IMR-90 (cell line): ENCODE data around the gene ARFGEF3. TPM values are rescaled to one million over a fixed set of nuclear protein-coding genes. Genes with fewer than 3 reads are reported as not detected.

Experiments
- ATAC-seq: fragments of 200-7000 bp; cut with Tn5 transposase; 2 replicates; pipeline ENCODE4 v1.9.1; 2020; ENCODE audit warnings: low read depth, mild to moderate bottlenecking, moderate library complexity
- BruUV-seq: library from RNA; stranded (reverse); fragments of 400-500 nt; replicated peaks from 2 replicates; lab custom pipeline; 2021; lab: Mats Ljungman, UMichigan
- CTCF ChIA-PET: fragments of 300-600 bp; formaldehyde crosslinking; extraction: SDS; loops from one replicate; lab custom pipeline; 2021; ENCODE audit warnings: antibody characterized with exemption; lab: Yijun Ruan, JAX
- POLR2A ChIA-PET: fragments of 300-600 bp; sonication (Branson Sonifier 250); formaldehyde crosslinking; loops from one replicate; lab custom pipeline; 2022; ENCODE audit warnings: antibody characterized with exemption; ENCODE audit not compliant: unreplicated experiment; lab: Charles Lee
- DNase-seq: peaks from one replicate; pipeline ENCODE4 v3.0.0; 2013
- H2AFZ ChIP-seq: replicated peaks from 2 replicates; pipeline ENCODE3; 2013; ENCODE audit warnings: low read length, mild to moderate bottlenecking; ENCODE audit not compliant: poor library complexity
- H2AK5ac ChIP-seq: 2 replicates; pipeline ENCODE4 v1.6.1; 2013; ENCODE audit warnings: low read depth, low read length, inconsistent platforms
- H2AK9ac ChIP-seq: replicated peaks from 2 replicates; pipeline ENCODE3; 2013; ENCODE audit warnings: mild to moderate bottlenecking, low read depth, low read length, moderate library complexity; ENCODE audit not compliant: poor library complexity
- H2BK120ac ChIP-seq: 2 replicates; pipeline ENCODE4 v1.6.1; 2013; ENCODE audit warnings: low read depth, low read length, inconsistent platforms
- H2BK15ac ChIP-seq: 3 replicates; pipeline ENCODE4 v1.6.1; 2013; ENCODE audit warnings: low read depth, low read length, inconsistent platforms
- H2BK20ac ChIP-seq: 2 replicates; pipeline ENCODE4 v1.6.1; 2013; ENCODE audit warnings: low read depth, mild to moderate bottlenecking, inconsistent platforms, low read length, moderate library complexity
- H2BK5ac ChIP-seq: 2 replicates; pipeline ENCODE4 v1.6.1; 2013; ENCODE audit warnings: mild to moderate bottlenecking, low read depth, low read length, inconsistent platforms; ENCODE audit not compliant: poor library complexity, severe bottlenecking
- H3K14ac ChIP-seq: replicated peaks from 2 replicates; pipeline ENCODE4 v1.6.1; 2013; ENCODE audit warnings: low read depth, low read length, inconsistent platforms
- H3K18ac ChIP-seq: 2 replicates; pipeline ENCODE4 v1.6.1; 2013; ENCODE audit warnings: low read depth, low read length, control low read depth
- H3K23ac ChIP-seq: 2 replicates; pipeline ENCODE4 v1.6.1; 2013; ENCODE audit warnings: low read depth, low read length, inconsistent platforms
- H3K27ac ChIP-seq: 2 replicates; pipeline ENCODE4 v1.5.1; 2013; ENCODE audit warnings: mild to moderate bottlenecking, control low read depth, low read length; ENCODE audit not compliant: insufficient read depth
- H3K27me3 ChIP-seq: 2 replicates; pipeline ENCODE4 v1.6.1; 2013; ENCODE audit warnings: low read length; ENCODE audit not compliant: control insufficient read depth, insufficient read depth
- H3K36me3 ChIP-seq: 2 replicates; pipeline ENCODE4 v1.6.1; 2013; ENCODE audit warnings: low read length, mixed read lengths; ENCODE audit not compliant: control insufficient read depth, insufficient read depth
- H3K4ac ChIP-seq: 2 replicates; pipeline ENCODE4 v1.6.1; 2013; ENCODE audit warnings: low read depth, low read length, inconsistent platforms
- H3K4me1 ChIP-seq: 2 replicates; pipeline ENCODE4 v1.6.1; 2013; ENCODE audit warnings: low read length, mixed read lengths; ENCODE audit not compliant: control insufficient read depth, insufficient read depth
- H3K4me2 ChIP-seq: 2 replicates; pipeline ENCODE4 v1.6.1; 2013; ENCODE audit warnings: low read depth, mild to moderate bottlenecking, control low read depth, low read length, moderate library complexity
- H3K4me3 ChIP-seq: 2 replicates; pipeline ENCODE4 v1.5.1; 2013; ENCODE audit warnings: low read depth, mild to moderate bottlenecking, control low read depth, low read length, moderate library complexity; ENCODE audit not compliant: insufficient read depth
- H3K56ac ChIP-seq: 2 replicates; pipeline ENCODE4 v1.6.1; 2013; ENCODE audit warnings: low read length, inconsistent platforms; ENCODE audit not compliant: insufficient read depth; ENCODE audit errors: extremely low read depth
- H3K79me1 ChIP-seq, 2 experiments: 2 replicates each; pipeline ENCODE4 v1.6.1; 2013; ENCODE audit warnings: low read length in 2 of 2, inconsistent platforms in 1 of 2, low read depth in 1 of 2
- H3K9ac ChIP-seq: 2 replicates; pipeline ENCODE4 v1.6.1; 2013; ENCODE audit warnings: low read depth, low read length, control low read depth
- H3K9me1 ChIP-seq: 2 replicates; pipeline ENCODE4 v1.6.1; 2013; ENCODE audit warnings: low read length, inconsistent platforms; ENCODE audit not compliant: insufficient read depth
- H3K9me3 ChIP-seq: 2 replicates; pipeline ENCODE4 v1.6.1; 2013; ENCODE audit warnings: low read length; ENCODE audit not compliant: control insufficient read depth, insufficient read depth
- H4K20me1 ChIP-seq: 2 replicates; pipeline ENCODE4 v1.6.1; 2013; ENCODE audit warnings: low read length, inconsistent platforms; ENCODE audit not compliant: insufficient read depth
- H4K5ac ChIP-seq: 2 replicates; pipeline ENCODE4 v1.6.1; 2013; ENCODE audit warnings: mild to moderate bottlenecking, low read depth, low read length, control low read depth
- H4K8ac ChIP-seq, 2 experiments: 2 replicates each; pipeline ENCODE4 v1.6.1; 2013; ENCODE audit warnings: low read depth in 2 of 2, low read length in 2 of 2, control low read depth in 1 of 2, inconsistent platforms in 1 of 2
- H4K91ac ChIP-seq: 2 replicates; pipeline ENCODE4 v1.6.1; 2013; ENCODE audit warnings: low read depth, low read length, inconsistent platforms; ENCODE audit not compliant: insufficient read depth
- CEBPB ChIP-seq: IDR thresholded peaks from 2 replicates; pipeline ENCODE4 v1.6.1; 2012; ENCODE audit warnings: low read depth, low read length, improper control_type of control experiment
- FOS ChIP-seq: fragments of 150-350 bp; IDR thresholded peaks from 2 replicates; pipeline ENCODE4 v1.6.1; 2016; ENCODE audit warnings: low read depth, low read length
- NFE2L2 ChIP-seq: fragments of 150-350 bp; IDR thresholded peaks from 2 replicates; pipeline ENCODE4 v1.6.1; 2016; ENCODE audit warnings: low read depth, mild to moderate bottlenecking, low read length
- POLR2A ChIP-seq: IDR thresholded peaks from 2 replicates; pipeline ENCODE4 v1.6.1; 2012; ENCODE audit warnings: mild to moderate bottlenecking, low read depth, low read length
- RAD21 ChIP-seq: IDR thresholded peaks from 2 replicates; pipeline ENCODE4 v1.6.1; 2012; ENCODE audit warnings: low read length, improper control_type of control experiment
- WGBS, 2 experiments: methylation state at CpG; one replicate each; pipeline versions ENCODE4 v1.1.5 to v1.1.7; 2013; ENCODE audit warnings: missing lambda C conversion rate in 2 of 2; ENCODE audit not compliant: insufficient read length in 1 of 2; ENCODE audit errors: extremely low coverage in 2 of 2; 5-methylcytosine and 5-hydroxymethylcytosine counted together
- dilution Hi-C: fragments of 300-500 bp; cut with HindIII; formaldehyde crosslinking; loops from one replicate; pipeline ENCODE4 v1.14.3; 2018; ENCODE audit warnings: low sequenced_read_pairs; ENCODE audit not compliant: unreplicated experiment
- in situ Hi-C: fragments of 300-500 bp; cut with MboI; formaldehyde crosslinking; loops from 3 replicates; pipeline ENCODE4 v1.14.3; 2019; ENCODE audit warnings: low sequenced_read_pairs, inconsistent platforms, mixed read lengths
- intact Hi-C: fragments of 100-400 bp; cut with micrococcal nuclease; formaldehyde crosslinking; loops from 2 replicates; pipeline ENCODE4 v1.10.0; 2022
- polyA plus RNA-seq, 3 experiments: library from polyadenylated mRNA; depleted of rRNA; stranded (reverse); fragments of >200 nt; gene quantifications; 2 replicates each; pipeline ENCODE4 v1.2.3, GENCODE V29; 2012; ENCODE audit warnings: low replicate concordance in 1 of 3
- total RNA-seq: library from RNA; depleted of rRNA; stranded (reverse); fragments of >200 nt; gene quantifications from 2 replicates; pipeline ENCODE4 v1.2.3, GENCODE V29; 2012
- TF ChIP-seq, protein P1 (sequence below): fragments of 150-350 bp; IDR thresholded peaks from 2 replicates; pipeline ENCODE4 v1.6.1; 2016; ENCODE audit warnings: low read depth, mild to moderate bottlenecking, low read length, moderate library complexity, borderline replicate concordance

Gene ARFGEF3
- total and polyA plus RNA-seq, 2 of the 4 experiments (the other 2 are of a cell fraction): under 0.01 to 0.02 TPM

DNA sequence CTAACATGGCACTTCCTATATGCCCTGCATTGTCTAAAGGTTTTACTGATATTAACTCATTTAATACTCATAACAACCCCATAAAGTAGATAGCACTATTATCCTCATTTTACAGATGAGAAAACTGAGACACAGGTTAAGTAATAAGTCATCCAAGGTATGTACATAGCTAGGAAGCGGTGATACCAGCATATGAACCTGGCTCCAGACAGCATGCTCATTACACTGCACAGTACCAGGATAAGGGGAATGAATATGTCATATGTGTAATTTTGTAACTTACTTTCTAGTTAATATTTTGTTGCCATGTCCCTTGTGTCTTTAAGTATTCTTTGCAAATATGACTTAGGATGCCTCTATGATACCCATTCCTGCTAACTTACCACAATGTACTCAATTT is 109.7 kb downstream of the ARFGEF3 start (continued):
- TF ChIP-seq, protein P1, sequence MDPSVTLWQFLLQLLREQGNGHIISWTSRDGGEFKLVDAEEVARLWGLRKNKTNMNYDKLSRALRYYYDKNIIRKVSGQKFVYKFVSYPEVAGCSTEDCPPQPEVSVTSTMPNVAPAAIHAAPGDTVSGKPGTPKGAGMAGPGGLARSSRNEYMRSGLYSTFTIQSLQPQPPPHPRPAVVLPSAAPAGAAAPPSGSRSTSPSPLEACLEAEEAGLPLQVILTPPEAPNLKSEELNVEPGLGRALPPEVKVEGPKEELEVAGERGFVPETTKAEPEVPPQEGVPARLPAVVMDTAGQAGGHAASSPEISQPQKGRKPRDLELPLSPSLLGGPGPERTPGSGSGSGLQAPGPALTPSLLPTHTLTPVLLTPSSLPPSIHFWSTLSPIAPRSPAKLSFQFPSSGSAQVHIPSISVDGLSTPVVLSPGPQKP: no peak
- TF ChIP-seq POLR2A: no peak
- no peak for TF ChIP-seq FOS
- TF ChIP-seq CEBPB: no peak
- TF ChIP-seq RAD21: no peak

DNA sequence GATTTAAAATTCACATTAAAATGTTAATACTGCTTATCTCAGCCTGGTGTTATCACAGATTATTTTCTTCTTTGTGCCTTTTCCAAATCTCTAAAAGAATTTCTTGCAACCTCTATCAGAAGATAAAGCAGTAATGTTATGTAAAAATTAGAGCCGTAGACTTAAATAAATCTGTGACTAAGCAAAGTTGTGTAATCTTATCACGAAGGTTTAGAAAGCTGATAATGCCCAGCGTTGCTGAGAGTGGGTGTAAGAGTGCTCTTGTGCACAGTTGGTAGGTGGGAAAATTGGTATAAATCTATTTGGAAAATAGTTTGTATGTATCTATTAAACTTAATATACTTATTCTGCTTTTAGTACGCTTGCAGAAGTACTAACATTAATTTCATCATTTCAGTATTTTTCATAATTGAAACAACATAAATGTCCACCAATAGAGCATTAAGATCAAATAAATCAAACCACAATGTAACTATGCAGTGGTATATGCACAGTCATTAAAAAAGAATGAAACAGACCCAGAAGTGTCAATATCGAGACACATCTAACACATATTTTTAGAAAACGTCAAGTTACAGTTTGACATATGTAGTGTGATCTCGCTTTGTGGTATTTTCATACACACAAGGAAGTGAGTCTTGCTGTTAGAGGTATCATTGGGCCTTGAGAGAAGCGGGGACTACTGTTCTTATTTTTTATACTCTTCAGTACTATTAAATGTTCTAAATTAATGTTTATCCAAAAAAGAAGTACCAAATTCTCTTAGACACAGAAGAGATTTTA is 111.0 kb downstream of the ARFGEF3 start:
- no peak overlapping the region for H3K4me2 ChIP-seq
- H2AFZ ChIP-seq: no peak overlapping the region
- no peak overlapping the region for H4K8ac ChIP-seq
- H3K79me1 ChIP-seq: no peaks in the 10 kb centered on the region
- H3K4me3 ChIP-seq: no peak overlapping the region
- no peaks in the 10 kb centered on the region for H3K36me3 ChIP-seq
- no peak overlapping the region for H4K91ac ChIP-seq
- no peaks in the 10 kb centered on the region for H3K4me1 ChIP-seq
- intact Hi-C loops (no loop called here), dilution Hi-C loops (no loop called here), in situ Hi-C loops (no loop called here)
- no peaks in the 10 kb centered on the region for H3K9me3 ChIP-seq
- H3K27me3 ChIP-seq: peaks cover 27% of the 10 kb centered on the region
- H3K4ac ChIP-seq: no peak overlapping the region
- POLR2A ChIA-PET: no interaction called here
- no peak overlapping the region for H3K27ac ChIP-seq
- H2AK5ac ChIP-seq: no peak overlapping the region
- H3K56ac ChIP-seq: no peak overlapping the region
- H4K20me1 ChIP-seq: no peaks in the 10 kb centered on the region
- no TSS peak for BruUV-seq
- CTCF ChIA-PET: no interaction called here
- H3K23ac ChIP-seq: no peak overlapping the region
- H3K14ac ChIP-seq: no peak overlapping the region
- no peak overlapping the region for H4K5ac ChIP-seq
- H2AK9ac ChIP-seq: no peak overlapping the region
- no peak overlapping the region for H2BK5ac ChIP-seq
- H2BK15ac ChIP-seq: no peak overlapping the region
- H3K18ac ChIP-seq: no peak overlapping the region
- ATAC-seq (peak; percentile 49; the same call in 1 of the 2 replicates), DNase-seq (peak; percentile 45)
- no peak overlapping the region for H2BK120ac ChIP-seq
- H2BK20ac ChIP-seq: no peak overlapping the region
- TF ChIP-seq CEBPB (peak; percentile 65), NFE2L2 (no peak)
- H3K9ac ChIP-seq: no peak overlapping the region
- WGBS, 2 experiments: no CpG with 5 or more reads among the region's 8 CpGs
- no peaks in the 10 kb centered on the region for H3K9me1 ChIP-seq
